ENCODE measurements around the gene DOCK4.

DNA sequence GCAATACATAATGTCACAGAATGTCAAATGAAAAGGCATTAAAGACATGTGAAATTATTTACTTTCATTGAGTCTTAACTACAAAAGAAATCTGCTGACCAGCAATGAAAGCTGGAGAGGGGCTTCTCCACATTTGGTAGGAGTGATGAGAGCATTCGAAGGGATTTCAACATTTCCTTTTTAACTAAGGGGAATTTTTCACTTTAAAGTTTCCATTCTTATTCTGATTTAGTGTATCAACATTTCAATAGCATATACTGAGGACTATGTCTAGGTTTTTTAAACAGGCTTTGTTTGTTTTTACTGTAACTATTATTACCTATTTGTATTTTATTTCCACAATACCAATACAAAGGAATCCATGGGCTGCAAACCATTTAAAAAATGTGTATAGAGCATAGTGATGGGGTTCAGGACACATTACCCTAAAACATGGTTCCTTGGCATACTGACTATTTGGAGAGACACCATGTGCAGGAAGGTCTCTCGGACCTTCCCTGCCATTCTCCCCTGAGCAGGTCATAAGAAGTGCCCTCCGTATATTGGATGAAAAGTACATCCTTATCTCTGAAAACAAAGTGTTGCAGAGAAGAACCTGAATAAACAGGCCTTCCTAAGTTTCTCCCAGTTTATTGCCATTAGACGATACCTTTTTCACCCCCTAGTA, 278.7 kb downstream of the DOCK4 start:
- TF ChIP-seq, protein P1, sequence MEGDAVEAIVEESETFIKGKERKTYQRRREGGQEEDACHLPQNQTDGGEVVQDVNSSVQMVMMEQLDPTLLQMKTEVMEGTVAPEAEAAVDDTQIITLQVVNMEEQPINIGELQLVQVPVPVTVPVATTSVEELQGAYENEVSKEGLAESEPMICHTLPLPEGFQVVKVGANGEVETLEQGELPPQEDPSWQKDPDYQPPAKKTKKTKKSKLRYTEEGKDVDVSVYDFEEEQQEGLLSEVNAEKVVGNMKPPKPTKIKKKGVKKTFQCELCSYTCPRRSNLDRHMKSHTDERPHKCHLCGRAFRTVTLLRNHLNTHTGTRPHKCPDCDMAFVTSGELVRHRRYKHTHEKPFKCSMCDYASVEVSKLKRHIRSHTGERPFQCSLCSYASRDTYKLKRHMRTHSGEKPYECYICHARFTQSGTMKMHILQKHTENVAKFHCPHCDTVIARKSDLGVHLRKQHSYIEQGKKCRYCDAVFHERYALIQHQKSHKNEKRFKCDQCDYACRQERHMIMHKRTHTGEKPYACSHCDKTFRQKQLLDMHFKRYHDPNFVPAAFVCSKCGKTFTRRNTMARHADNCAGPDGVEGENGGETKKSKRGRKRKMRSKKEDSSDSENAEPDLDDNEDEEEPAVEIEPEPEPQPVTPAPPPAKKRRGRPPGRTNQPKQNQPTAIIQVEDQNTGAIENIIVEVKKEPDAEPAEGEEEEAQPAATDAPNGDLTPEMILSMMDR (conservative IDR thresholded peaks at IDR 0.05 in 1 of 2, IDR thresholded peaks at IDR 0.05 in 1 of 2; ENCODE audit: extremely low read depth in 1 of 2, insufficient read depth in 1 of 2, low read depth in 1 of 2, low read length in 2 of 2): no peak
- no peak for TF ChIP-seq EZH2 (IDR thresholded peaks at IDR 0.05; ENCODE audit: borderline replicate concordance, low read length)

All from mammary epithelial cell (primary cell).